SKM-1 treated with dmso at 0.1 percent for 144 hours (cell line): ENCODE data around the gene FRS3.
"Not testable (repeated sequence)": the region's sequence is repeated elsewhere in the genome, so short reads cannot be mapped to it uniquely, and the experiment has no call there.

ENCODE experiments used
- DNase-seq: peaks from one replicate; lab custom pipeline; 2025; ENCODE audit not compliant: unreplicated experiment; lab: John Stamatoyannopoulos, UW

FRS3 gene

GRCh38 chr6:41770381-41771057, 9.2 kb downstream of the FRS3 start:
- DNase-seq, result no peak

DNA sequence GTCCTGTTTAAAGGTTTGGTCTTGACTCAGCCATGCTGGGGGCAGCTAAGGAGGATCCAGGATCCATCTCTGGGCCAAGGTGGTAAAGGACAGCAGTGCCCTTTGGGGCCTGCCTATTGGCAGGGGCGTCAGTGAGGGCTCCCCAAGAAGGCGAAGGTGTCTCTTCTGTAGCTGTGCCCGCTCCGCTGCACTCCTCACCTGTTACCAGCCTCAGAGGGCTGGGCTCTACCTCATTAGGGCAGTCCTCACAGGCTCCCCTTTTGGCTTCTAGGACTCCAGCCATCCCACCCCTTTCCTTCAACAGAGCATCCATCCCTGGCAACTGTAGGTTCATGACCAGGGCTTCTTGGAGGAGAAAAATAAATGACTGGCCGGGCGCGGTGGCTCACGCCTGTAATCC, 10.3 kb downstream of the FRS3 start:
- DNase-seq, result no peak

DNA sequence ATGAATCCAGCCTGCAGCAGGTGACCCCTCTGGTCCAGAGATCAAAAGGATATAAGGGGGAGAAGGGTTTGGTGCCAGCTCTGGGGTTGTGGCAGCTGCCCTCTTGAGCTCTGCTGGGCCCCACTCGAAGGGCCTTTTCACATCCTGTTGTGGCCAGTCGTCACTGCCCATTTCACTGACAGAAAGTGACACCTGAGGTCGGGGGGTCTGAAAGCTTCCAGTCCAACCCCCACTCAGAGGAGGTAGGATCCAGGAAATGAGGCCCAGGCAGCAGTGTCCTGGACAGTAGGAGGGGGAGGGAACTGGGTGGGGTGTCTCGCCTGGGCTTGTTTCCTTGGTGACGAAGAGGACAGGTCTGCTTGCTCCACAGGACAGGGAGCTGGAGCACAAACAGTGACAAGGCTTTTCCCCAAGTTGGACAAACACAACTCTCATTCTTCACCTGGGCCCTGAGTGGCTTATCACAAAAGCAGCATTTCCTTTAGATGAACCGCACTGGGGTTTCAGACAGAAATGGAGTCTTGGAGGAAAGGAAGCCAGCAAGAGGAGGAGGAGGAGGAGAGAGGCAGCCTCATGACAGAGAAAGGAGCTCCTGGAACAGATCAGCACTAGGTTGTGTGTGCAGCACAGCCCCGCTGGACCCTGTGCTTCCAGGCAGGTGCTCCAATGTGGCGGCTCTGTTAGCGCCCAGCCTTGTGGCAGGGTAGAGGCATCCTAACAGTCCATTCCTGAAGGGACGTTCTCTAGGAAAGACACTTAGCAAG, 11.0 kb downstream of the FRS3 start:
- DNase-seq, result no peak

DNA sequence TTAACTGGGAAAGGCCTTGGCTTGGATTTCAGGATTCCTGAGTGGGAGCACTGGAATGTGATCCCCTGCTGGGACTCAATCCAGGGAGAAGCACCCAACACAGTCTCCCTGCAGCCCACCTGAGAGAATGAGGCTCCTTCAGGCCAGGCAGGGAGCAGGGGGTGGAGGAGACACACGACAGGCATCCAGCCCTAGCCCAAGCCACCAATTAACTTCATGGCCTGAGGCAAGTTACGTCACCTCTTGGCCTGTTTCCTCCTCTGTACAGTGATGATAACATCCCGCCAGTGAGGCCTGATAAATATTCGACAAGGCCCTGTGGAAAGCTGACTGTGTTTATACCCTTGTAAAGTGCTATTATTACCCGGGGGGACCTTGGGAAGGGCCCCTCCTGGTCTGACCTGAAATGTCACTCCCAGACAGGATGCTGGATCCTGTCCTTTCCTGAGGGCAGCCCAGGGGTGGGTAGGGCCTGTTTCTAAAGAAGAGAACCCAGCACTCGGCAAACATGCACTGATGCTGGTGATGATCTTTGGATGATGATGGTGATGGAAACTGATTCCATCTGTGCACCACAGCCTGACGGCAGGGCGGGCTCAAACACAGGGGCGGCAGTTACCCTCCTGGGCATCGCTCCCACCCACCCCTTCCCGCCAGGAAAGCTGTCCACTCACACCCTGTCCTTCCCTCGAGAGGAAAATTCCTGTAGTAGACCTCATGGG, 12.4 kb downstream of the FRS3 start:
- peak; percentile 61 for DNase-seq

GRCh38 chr6:41766043-41766664, 13.5 kb downstream of the FRS3 start:
- DNase-seq, result not testable (repeated sequence)

- DNase-seq, result no peak
Measured at GRCh38 chr6:41763470-41763869, 16.2 kb downstream of the FRS3 start.

DNA sequence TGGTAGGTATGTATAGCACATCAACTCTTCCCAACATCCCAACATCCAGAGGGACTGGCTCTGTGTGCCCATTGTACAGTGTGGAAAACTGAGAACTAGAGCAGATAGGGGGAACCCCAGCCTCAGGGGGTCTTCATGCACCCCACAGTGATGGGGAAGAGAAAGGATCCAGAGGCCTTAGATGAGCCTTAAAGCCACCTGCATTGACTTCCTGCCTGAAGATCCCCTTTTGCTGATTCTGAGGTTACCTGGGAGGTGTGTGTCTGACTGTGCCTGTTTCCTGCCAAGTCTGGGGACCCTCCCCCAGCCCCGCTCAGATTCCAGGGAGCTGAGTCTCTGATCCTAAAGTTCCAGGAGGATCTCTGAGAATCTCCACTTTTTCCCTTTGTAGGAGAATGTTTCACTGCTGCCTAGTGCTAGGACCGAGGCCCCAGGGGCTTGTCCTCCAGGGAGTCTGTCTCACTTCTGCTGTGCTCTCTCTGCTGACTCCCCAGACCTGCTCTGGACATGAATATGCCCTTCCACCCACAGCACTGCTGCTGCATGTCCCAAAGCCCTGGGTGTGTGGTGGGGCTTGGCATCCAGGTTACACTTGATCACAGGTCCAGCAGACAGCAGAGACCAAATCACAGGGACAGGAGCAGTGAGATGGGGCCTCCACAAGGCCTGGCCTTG, 19.7 kb downstream of the FRS3 start:
- no peak for DNase-seq

DNA sequence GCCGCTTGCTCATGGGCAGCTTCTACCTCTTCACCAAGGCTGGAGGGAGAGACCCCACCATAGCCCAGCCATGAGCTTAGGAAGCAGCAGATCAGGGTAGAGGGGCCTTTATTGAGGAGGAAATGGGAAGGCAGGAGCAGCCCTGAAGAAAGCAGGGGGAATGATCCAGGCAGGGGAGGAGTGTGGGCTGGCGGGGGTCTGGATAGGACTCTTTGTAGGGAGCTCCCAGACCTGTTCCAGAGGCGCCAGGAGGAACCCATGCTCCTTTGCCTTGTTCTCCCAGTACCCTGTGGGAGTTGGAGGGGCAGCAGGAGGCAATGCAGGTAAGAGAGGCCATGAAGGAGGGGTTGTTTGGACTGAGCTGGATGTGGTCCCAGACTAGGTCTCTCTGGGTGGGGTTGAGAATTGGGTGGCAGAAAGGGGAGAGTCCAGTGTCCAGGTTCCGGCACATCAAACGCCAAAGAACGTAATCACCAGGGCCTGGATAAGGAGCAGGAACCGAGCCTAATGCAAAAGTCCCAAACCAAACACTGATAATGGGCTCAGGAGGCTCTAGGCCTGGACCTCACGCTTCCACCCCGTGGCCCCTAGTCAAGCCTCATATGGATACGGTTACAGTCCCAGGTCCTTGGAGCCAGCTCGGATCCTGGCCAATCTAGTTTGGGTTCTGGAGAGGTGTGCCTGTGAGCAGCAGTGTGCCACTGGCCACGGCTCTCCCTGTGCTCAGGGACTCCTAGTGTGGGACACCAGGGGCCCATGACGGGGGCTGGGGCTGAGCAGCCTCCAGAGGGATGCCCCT, 20.4 kb downstream of the FRS3 start:
- no peak for DNase-seq

DNA sequence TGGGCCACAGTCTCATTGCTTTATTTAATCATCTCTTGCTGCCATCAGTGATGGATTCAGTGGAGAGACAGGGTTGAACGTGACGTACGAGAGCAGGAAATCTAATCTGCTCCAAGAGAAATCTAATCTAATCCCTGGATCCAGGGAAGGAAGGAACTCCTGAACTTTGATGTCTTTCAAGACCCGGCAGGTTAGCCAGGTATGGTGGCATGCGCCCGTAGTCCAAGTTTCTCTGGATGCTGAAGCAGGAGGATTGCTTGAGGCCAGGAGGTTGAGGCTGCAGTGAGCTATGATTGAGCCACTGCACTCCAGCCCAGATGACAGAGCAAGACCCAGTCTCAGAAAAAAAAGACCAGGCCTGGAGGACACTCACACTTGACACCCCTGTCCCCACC, 21.1 kb downstream of the FRS3 start:
- DNase-seq, result no peak

DNA sequence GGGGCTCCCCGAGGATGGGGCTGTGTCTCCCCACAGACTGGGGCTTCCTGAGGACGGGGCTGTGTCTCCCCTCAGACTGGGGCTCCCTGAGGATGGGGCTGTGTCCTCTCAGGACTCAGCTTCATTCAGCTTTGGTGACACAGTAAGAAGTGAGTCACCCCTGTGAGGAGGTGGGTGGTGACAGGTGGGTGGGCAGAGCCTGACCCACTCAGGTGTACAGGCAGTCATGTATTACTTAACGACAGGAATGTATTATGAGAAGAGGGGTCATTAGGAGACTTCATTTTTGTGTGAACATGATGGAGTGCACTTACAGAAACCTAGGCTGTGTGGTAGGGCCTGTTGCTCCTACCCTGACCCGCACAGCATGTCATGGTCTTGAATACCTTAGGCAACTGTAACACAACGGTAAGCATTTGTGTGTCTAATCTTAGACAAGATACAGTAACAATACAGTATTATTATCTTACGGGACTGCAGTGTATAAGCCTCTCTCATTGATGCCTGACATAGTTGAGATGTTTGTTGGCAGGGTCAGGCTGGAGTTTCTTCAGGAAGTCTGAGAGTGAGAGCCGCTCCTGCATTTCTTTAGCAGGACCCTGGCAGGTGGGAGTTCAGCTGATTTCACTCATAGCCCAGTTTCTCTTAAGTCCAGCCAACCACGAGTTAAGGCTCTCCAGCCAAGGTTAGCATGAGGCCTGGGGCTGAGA, 21.6 kb downstream of the FRS3 start:
- no peak for DNase-seq

DNA sequence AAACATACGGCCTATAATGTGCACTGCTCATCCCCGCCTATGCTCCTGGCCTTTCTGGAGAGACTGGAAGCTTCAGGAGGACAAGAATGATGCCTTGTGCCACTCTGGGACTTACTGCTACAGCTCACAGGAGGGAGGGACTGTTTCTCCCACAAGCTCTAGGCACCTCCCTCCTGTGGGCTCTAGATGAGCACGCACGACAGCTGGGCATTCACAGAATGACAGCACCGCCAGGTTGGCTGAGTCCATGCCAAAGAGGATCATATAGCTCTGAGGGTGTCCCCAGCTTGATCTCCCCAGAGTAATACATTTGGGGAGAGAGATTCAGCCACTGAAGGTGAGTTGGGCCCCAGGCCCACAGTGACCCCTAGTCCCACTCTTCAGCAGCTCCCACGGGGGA, 22.4 kb downstream of the FRS3 start:
- DNase-seq, result no peak

DNA sequence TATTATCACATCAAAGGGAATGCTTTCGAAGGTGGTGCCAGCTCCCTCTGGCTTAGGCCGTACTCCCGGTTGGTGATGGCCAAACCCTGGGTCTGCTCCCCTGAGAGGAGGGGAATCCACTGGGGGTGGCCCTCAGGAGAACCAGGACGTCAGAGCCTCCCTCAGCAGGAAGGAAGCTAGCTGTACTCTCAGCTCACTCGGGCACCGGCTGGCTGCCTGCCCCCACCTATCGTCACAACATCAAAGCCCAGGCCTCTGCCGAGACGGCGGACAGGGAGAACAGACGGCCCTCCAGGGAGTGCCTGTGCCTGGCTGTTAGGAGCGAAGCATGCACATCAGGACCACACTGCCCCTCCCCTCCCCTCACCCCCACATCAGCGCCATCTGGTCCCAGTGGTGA, 23.3 kb downstream of the FRS3 start:
- DNase-seq, result no peak

DNA sequence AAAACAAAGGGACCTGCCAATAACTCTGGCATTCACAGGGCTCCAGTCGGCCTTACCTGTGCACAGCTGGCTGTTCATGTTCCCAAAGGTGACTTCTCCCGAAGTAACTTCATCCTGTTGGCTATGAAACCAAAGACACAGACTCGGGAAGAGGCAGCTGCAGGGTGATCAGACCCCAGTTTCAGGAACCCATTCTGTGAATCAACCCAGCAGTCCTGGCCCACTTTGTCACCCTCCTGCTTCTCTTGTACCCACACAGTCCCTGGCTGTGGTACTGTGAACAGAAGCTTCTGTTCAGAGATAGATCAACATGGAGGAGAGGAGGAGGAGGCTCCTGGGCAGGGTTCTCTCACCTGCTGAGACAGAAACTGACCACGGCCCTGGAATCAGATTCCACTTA, 23.8 kb downstream of the FRS3 start:
- DNase-seq, result no peak

- DNase-seq, result no peak
Measured at GRCh38 chr6:41750374-41750773, 29.3 kb downstream of the FRS3 start.

DNA sequence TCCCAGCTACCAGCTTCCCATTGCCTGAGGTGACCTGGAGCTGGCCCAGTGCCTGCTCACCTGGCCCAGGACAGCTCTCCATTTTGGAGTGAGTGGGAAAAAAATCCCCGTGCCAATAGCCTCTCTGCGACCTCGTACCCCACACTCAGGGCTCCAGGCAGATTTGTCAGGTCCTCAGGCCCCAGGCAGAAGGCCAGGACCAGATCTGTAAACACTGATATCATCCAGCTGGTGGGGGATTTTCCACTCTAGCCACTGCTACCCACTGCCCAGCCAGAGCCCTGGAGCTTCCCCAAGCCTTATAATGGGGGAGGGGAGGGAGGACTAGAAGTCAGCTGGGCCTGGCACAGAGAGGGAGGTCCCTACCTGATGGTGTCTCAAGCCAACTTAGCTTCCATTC, 31.2 kb downstream of the FRS3 start:
- DNase-seq, result no peak

DNA sequence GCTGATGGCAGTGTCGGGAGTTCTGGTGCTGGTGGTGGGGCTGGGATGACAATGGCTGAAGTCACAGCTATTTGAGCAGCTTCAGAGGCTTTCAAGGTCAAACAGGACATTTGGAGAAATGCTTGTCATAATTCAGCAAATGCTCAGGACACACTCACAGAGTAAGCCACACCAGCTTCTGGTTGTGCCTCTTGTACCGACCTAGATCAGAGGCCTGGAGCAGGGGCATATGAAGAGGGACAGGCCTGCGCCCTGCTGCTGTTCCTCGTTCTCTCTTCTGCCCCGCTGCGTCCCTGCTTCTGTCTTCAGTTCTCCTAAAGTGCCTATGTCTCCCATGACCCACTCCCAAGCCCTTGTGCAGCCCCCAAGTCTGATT, 31.6 kb downstream of the FRS3 start:
- DNase-seq, result no peak

- no peak for DNase-seq
Measured at GRCh38 chr6:41747256-41748101, 32.2 kb downstream of the FRS3 start, which contains the start of gene PGC. Gene PGC (minus strand): TSS chr6:41747397. CDS start chr6:41747334, 63 bp downstream.

DNA sequence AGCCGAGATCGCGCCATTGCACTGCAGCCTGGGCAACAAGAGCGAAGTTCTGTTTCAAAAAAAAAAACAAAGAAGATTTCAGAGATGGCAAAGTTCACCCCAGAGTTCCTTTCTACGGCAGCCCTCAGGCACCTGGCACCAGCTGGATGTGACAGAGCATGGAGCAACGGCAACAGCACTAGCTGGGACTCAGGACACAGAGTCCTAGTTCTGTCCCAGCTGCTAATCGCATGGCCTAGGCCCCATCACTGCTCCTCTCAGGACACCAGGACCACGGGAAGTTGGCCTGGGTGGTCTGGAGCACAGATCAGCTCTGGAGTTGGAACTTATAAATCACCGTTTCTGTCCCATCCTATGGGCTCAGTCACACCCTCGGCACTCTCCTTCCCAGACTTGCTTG, 33.6 kb downstream of the FRS3 start:
- DNase-seq, result no peak
